Stimulated activated naive CD8-positive, alpha-beta T cell treated with anti-CD3 and anti-CD28 coated beads, Interleukin-15, amount 100 ng/mL, for 72 hours (primary cell): ENCODE measurements around the gene DDIAS.
"Not testable (repeated sequence)": the region's sequence is repeated elsewhere in the genome, so short reads cannot be mapped to it uniquely, and the experiment has no call there.

Experiments
- ATAC-seq: fragments of 150-1000 bp; cut with Tn5 transposase; 2 replicates; pipeline ENCODE4 v1.10.0; 2021; ENCODE audit warnings: mild to moderate bottlenecking, moderate library complexity
- DNase-seq, 2 donors: peaks; one replicate each; pipeline ENCODE4 v3.0.0; 2021 to 2022
- H3K27ac Mint-ChIP-seq, 2 donors: one replicate each; pipeline ENCODE4 v1.8.0; 2022; ENCODE audit warnings: mild to moderate bottlenecking in 2 of 2, mixed read lengths in 2 of 2, moderate library complexity in 2 of 2
- H3K27me3 Mint-ChIP-seq: one replicate; pipeline ENCODE4 v1.8.0; 2022; ENCODE audit warnings: mixed read lengths
- H3K4me1 Mint-ChIP-seq: one replicate; pipeline ENCODE4 v1.8.0; 2022; ENCODE audit warnings: mild to moderate bottlenecking, mixed read lengths
- H3K4me3 Mint-ChIP-seq, 2 donors: one replicate each; pipeline ENCODE4 v1.8.0; 2022; ENCODE audit warnings: mild to moderate bottlenecking in 2 of 2, mixed read lengths in 2 of 2, moderate library complexity in 1 of 2
- H3K9me3 Mint-ChIP-seq, 2 donors: one replicate each; pipeline ENCODE4 v1.8.0; 2022; ENCODE audit warnings: mixed read lengths in 2 of 2

Gene DDIAS

DNA sequence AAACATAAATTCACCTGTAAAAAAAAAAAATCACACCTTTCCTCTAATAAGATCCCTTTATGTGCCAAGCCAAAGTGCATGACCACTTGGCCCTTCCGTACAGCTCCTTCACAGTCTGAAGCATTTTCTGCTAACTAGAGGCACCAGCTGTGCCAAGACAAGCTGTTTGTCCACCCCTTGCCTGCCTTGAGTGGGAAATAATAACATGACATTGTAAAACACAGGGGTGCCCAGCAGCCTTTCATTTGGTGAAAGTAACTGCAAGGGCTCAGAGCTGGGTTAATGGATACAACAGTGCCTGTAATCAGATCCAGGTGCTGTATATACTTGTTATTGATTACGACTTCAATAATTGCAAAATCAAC is 59.2 kb downstream of the DDIAS start:
- DNase-seq (no peak), ATAC-seq (peak; percentile 27)
- Mint-ChIP-seq H3K4me3 (peak overlapping the region; percentile 66 to 79), H3K4me1 (peaks cover 83% of the 10 kb centered on the region), H3K27ac (peak overlapping the region; percentile 88), H3K27me3 (no peaks in the 10 kb centered on the region), H3K9me3 (peaks cover 12 to 18% of the 10 kb centered on the region in 2 donors)

DNA sequence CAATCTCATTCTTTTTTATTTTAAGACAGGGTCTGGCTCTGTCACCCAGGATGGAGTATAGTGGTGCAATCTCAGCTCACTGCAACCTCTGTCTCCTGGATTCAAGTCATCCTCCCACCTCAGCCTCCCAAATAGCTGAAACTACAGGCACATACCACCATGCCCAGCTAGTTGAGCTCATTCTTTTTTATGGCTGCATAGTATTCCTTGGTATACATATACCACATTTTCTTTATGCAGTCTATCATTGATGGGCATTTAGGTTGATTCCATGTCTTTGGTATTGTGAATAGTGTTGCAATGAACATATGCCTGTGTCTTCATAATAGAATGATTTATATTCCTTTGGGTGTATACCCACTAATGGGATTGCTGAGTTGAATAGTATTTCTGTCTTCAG is 60.5 kb downstream of the DDIAS start:
- DNase-seq, ATAC-seq, H3K27me3 Mint-ChIP-seq, H3K4me3 Mint-ChIP-seq: not testable (repeated sequence)
- Mint-ChIP-seq H3K9me3 (peaks cover 6 to 16% of the 10 kb centered on the region in 2 donors), H3K27ac (peak overlapping the region in 1 of 2 donors; percentile 48), H3K4me1 (peaks cover 75% of the 10 kb centered on the region)

DNA sequence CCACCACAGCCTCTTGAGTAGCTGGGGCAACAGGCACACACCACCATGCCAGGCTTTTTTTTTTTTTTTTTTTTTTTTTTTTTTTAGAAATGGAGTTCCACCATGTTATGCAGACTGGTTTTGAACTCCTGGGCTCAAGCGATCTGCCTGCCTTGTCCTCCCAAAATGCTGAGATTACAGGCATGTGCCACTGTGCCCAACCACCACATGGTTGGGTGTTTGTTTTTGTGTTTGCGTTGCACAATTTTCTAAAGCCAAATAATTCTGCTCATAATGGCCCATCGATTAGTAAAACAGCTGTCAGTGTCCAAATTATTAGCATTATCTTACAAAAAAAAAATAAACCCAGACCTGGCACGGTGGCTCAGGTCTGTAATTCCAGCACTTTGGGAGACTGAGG is 65.8 kb downstream of the DDIAS start:
- H3K27me3 Mint-ChIP-seq, result no peaks in the 10 kb centered on the region
- DNase-seq, result no peak
- no peak for ATAC-seq
- peaks cover 68% of the 10 kb centered on the region for H3K4me1 Mint-ChIP-seq
- H3K4me3 Mint-ChIP-seq, result no peak overlapping the region
- peaks cover 11 to 19% of the 10 kb centered on the region in 2 donors for H3K9me3 Mint-ChIP-seq
- no peak overlapping the region for H3K27ac Mint-ChIP-seq

DNA sequence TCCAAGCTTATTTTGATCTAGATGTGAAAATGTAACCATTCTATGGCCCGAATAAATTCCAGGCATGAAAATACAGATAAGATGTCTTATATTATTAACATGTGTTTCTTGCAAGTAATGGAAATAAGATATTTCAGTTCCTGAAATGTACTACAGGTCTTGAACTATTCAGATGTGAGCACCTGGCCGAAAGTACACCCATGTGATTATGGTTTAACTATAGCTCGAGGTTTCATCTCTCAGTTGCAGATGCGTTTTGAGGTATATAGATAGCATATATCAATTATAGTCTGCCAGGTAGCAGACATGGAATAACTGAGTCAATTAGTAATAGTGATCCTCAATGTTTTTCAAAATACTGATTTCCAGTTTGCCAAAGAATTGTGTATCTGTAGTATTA is 68.3 kb downstream of the DDIAS start:
- H3K27ac Mint-ChIP-seq, result peak overlapping the region in 1 of 2 donors; percentile 29
- DNase-seq, result no peak
- H3K4me1 Mint-ChIP-seq, result peaks cover 61% of the 10 kb centered on the region
- peak; percentile 76 for ATAC-seq
- peaks cover 11 to 12% of the 10 kb centered on the region in 2 donors for H3K9me3 Mint-ChIP-seq
- no peaks in the 10 kb centered on the region for H3K27me3 Mint-ChIP-seq
- H3K4me3 Mint-ChIP-seq, result peak overlapping the region in 1 of 2 donors; percentile 42

GRCh38 chr11:82970507-82971083 is 69.1 kb downstream of the DDIAS start:
- peak overlapping the region in 1 of 2 donors; percentile 42 for H3K4me3 Mint-ChIP-seq
- H3K27me3 Mint-ChIP-seq, DNase-seq, H3K27ac Mint-ChIP-seq: not testable (repeated sequence)
- peak; percentile 47 for ATAC-seq
- H3K4me1 Mint-ChIP-seq, result peaks cover 54% of the 10 kb centered on the region
- H3K9me3 Mint-ChIP-seq, result peaks cover 11 to 12% of the 10 kb centered on the region in 2 donors

- Mint-ChIP-seq H3K4me1 (peaks cover 57% of the 10 kb centered on the region), H3K27ac (peak overlapping the region; percentile 24 to 28), H3K4me3 (peak overlapping the region; percentile 70 to 78), H3K9me3 (peaks cover 11 to 12% of the 10 kb centered on the region in 2 donors)
- ATAC-seq (peak; percentile 74), DNase-seq (peak; percentile 61 to 74)
- not testable (repeated sequence) for H3K27me3 Mint-ChIP-seq
These were observed 70.0 kb downstream of the DDIAS start for GRCh38 chr11:82971519-82971946.

DNA sequence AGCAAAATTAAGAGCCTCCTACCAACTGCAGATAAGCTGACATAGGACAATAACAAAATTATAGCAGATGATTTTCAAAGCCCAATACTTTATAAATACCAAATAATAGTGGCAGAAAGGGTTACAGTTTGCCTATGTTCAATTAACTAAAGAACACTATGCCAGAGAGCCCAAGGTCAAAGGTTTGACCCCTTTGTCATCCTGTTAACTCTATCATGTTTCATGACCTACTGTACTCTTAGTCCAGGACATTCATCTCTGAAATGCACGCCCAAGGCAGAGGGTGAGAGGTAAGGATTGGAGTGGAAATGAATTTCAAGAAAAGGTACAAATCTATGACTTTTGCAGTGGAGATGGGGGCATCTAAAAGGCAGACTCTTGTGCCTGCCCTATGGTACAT is 70.6 kb downstream of the DDIAS start:
- DNase-seq (no peak), ATAC-seq (no peak)
- Mint-ChIP-seq H3K4me1 (peaks cover 58% of the 10 kb centered on the region), H3K4me3 (peak overlapping the region; percentile 70 to 78), H3K9me3 (peaks cover 11 to 12% of the 10 kb centered on the region in 2 donors), H3K27me3 (no peaks in the 10 kb centered on the region), H3K27ac (no peak overlapping the region)

DNA sequence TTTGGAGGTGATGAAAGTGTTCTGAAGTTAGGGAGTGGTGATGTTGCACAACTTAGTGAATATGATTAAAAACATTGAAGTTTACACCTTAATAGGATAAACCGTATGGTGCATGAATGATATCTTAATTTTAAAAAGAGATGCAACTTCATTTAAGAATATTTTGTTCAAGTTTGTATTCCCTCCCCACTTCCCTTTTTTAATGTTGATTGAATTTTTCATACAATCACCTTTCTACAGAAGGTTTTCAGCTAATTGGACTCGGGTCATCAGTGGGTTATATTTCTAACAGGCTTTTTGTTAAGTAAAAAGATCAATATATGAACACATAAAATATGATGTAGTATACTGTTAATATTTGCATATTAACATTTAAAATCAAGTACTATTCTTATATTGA is 72.6 kb downstream of the DDIAS start:
- no peak overlapping the region for H3K4me3 Mint-ChIP-seq
- DNase-seq (no peak), ATAC-seq (no peak)
- H3K4me1 Mint-ChIP-seq, result peaks cover 68% of the 10 kb centered on the region
- H3K9me3 Mint-ChIP-seq, result peaks cover under 1 to 3% of the 10 kb centered on the region in 2 donors
- no peak overlapping the region for H3K27ac Mint-ChIP-seq
- no peaks in the 10 kb centered on the region for H3K27me3 Mint-ChIP-seq

DNA sequence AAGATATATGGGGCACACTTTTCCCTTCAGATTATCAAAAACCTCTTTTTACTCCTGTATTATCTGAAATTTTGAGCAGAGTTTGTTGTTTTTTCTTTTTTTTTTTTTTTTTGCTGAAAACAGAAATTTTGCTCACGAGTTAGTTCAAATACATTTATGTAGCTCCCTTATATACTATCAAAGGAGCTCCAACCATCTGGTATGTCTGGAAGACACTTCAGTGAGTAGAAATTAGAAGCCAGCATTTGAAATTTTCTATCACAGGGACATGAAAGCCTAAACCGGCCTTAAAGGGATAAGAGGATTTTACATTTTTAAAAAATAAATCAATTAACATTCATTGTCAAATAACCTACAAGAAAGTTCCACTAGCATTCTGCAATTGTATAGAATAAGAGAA is 73.3 kb downstream of the DDIAS start:
- peaks cover 69% of the 10 kb centered on the region for H3K4me1 Mint-ChIP-seq
- ATAC-seq, result no peak
- no peaks in the 10 kb centered on the region for H3K9me3 Mint-ChIP-seq

GRCh38 chr11:82975882-82976281 is 74.3 kb downstream of the DDIAS start:
- DNase-seq, result no peak
- H3K27ac Mint-ChIP-seq, result no peak overlapping the region

More for the DNA sequence above, 73.3 kb downstream of the DDIAS start:
- no peaks in the 10 kb centered on the region for H3K27me3 Mint-ChIP-seq
- DNase-seq, result no peak
- no peak overlapping the region for H3K4me3 Mint-ChIP-seq
- no peak overlapping the region for H3K27ac Mint-ChIP-seq

GRCh38 chr11:82976786-82977185 is 75.2 kb downstream of the DDIAS start:
- peaks cover 72% of the 10 kb centered on the region for H3K4me1 Mint-ChIP-seq
- H3K27ac Mint-ChIP-seq, result no peak overlapping the region
- DNase-seq, result no peak
- H3K4me3 Mint-ChIP-seq, result no peak overlapping the region
- H3K27me3 Mint-ChIP-seq, result no peaks in the 10 kb centered on the region
- no peak for ATAC-seq
- no peaks in the 10 kb centered on the region for H3K9me3 Mint-ChIP-seq

More at GRCh38 chr11:82975882-82976281, 74.3 kb downstream of the DDIAS start:
- no peak overlapping the region for H3K4me3 Mint-ChIP-seq
- H3K9me3 Mint-ChIP-seq, result no peaks in the 10 kb centered on the region
- ATAC-seq, result no peak
- H3K27me3 Mint-ChIP-seq, result no peaks in the 10 kb centered on the region
- H3K4me1 Mint-ChIP-seq, result peaks cover 77% of the 10 kb centered on the region

DNA sequence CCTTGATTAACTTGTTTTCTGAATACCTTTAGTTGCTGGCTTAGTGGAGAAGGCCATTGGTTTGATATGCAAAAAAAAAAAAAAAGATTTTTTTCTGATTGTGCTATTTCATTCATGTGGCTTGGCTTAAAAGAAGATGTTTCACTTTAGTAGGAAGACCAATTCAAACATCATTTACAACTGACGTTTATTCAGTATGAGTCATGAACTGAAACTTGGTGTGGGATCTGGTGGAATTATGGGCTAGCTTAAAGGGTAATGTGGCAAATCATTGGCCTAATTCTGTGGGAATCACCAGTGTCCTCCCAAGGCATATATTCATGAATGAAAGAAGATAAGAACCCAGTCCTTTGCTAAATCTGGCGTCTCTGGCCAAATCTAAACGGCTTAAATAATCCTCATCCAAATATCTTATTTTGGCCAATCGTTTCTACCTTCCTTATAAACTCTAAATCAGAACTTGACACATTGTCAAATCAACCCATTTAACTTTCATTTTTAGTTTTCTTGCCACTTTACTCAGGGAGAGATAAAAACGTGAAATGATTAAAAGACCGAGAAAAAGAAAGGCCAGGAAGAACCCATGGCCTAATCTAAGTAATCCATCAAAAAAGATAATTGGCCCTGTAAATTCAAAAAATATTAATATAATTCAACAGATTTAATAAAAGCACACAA is 77.0 kb downstream of the DDIAS start:
- ATAC-seq, result peak; percentile 88
- H3K27ac Mint-ChIP-seq, result peak overlapping the region in 1 of 2 donors; percentile 87
- H3K4me1 Mint-ChIP-seq, result peaks cover 56% of the 10 kb centered on the region
- H3K9me3 Mint-ChIP-seq, result no peaks in the 10 kb centered on the region
- peak in 1 of 2 donors; percentile 51 for DNase-seq
- no peaks in the 10 kb centered on the region for H3K27me3 Mint-ChIP-seq
- peak overlapping the region; percentile 46 to 69 for H3K4me3 Mint-ChIP-seq

- H3K27ac Mint-ChIP-seq, result peak overlapping the region in 1 of 2 donors; percentile 88
- peaks cover 57% of the 10 kb centered on the region for H3K4me1 Mint-ChIP-seq
- H3K27me3 Mint-ChIP-seq, result no peaks in the 10 kb centered on the region
- peak overlapping the region in 1 of 2 donors; percentile 9 for H3K4me3 Mint-ChIP-seq
- H3K9me3 Mint-ChIP-seq, result no peaks in the 10 kb centered on the region
- ATAC-seq (no peak), DNase-seq (no peak)
These were observed 78.3 kb downstream of the DDIAS start for GRCh38 chr11:82979824-82980223.

DNA sequence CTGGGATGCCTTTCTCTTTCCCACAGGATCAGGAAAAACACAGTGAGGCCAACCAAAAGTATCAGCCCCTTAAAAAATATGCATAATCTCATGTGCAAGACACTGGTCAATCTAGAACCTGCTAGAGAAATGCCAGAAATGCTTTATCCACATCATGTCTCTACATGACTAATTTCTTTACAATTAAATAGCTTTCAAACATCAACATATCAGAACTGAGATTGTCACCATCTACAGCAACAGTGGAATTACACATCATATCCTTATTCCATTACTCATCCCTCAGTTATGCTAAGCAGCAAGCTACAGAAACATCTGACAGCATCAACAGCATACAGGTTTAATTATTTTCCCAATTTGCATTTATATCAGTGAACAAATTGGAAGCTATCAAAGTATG is 78.8 kb downstream of the DDIAS start:
- Mint-ChIP-seq H3K9me3 (no peaks in the 10 kb centered on the region), H3K4me1 (peaks cover 57% of the 10 kb centered on the region), H3K27ac (peak overlapping the region in 1 of 2 donors; percentile 88), H3K4me3 (peak overlapping the region in 1 of 2 donors; percentile 9), H3K27me3 (no peaks in the 10 kb centered on the region)
- no peak for DNase-seq
- peak; percentile 91 for ATAC-seq

DNA sequence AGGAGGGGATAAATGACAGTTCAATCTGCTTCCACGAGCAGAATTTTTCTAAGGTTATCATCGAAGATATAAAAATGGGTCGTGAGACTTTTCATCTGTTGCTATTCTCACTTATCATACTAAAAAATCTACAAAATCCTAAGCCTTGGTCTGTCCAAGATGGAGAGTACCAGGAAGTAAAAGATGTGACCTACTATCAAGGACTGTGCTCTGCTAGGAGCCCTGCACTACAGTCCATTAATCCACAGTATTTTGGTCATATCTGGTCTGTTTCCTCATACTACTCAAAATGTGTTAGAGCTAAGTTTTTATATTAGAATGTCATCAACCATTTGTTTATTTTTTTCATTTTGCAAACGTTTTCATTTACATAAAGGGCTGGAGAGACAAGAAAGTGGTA is 79.4 kb downstream of the DDIAS start:
- Mint-ChIP-seq H3K27ac (no peak overlapping the region), H3K4me1 (peaks cover 58% of the 10 kb centered on the region), H3K4me3 (no peak overlapping the region), H3K9me3 (no peaks in the 10 kb centered on the region), H3K27me3 (no peaks in the 10 kb centered on the region)
- DNase-seq, result no peak
- ATAC-seq, result no peak

GRCh38 chr11:82981852-82982251 is 80.3 kb downstream of the DDIAS start:
- no peak overlapping the region for H3K27ac Mint-ChIP-seq
- ATAC-seq, result no peak
- peaks cover 57% of the 10 kb centered on the region for H3K4me1 Mint-ChIP-seq
- no peak for DNase-seq
- no peak overlapping the region for H3K4me3 Mint-ChIP-seq
- H3K9me3 Mint-ChIP-seq, result no peaks in the 10 kb centered on the region
- no peaks in the 10 kb centered on the region for H3K27me3 Mint-ChIP-seq
